PC-9 (cell line): ENCODE results near the gene NR5A1. TPM values are rescaled to one million over a fixed set of nuclear protein-coding genes. Genes with fewer than 3 reads are reported as not detected.

Experiments used
- BruUV-seq: library from RNA; stranded (reverse); fragments of 400-500 nt; replicated peaks from 2 replicates; lab custom pipeline; 2021; lab: Mats Ljungman, UMichigan
- CTCF ChIA-PET: fragments of 300-600 bp; sonication (Branson Sonifier 250); formaldehyde crosslinking; loops from one replicate; lab custom pipeline; 2022; ENCODE audit warnings: antibody characterized with exemption; lab: Charles Lee
- POLR2A ChIA-PET: fragments of 300-600 bp; sonication (Branson Sonifier 250); formaldehyde crosslinking; loops from one replicate; lab custom pipeline; 2022; ENCODE audit warnings: antibody characterized with exemption; ENCODE audit not compliant: unreplicated experiment; lab: Charles Lee
- DNase-seq, 2 experiments: peaks; one replicate each; pipeline versions ENCODE4 v3.0.0 to v3.0.0-alpha.2; 2015 to 2022; ENCODE audit warnings: mixed read lengths in 1 of 2
- H2AFZ ChIP-seq: fragments of 200-600 bp; sonication (generic); 2 replicates; pipeline ENCODE4 v1.8.1; 2017; ENCODE audit warnings: antibody characterized with exemption
- H3F3A ChIP-seq: fragments of 200-600 bp; sonication (generic); 2 replicates; pipeline ENCODE4 v1.8.1; 2017; ENCODE audit warnings: antibody characterized with exemption, mild to moderate bottlenecking, low read depth; ENCODE audit not compliant: insufficient read depth
- H3K27ac ChIP-seq: fragments of 200-600 bp; sonication (generic); 2 replicates; pipeline ENCODE4 v1.6.1; 2016; ENCODE audit warnings: mixed run types
- H3K27me3 ChIP-seq: fragments of 200-600 bp; sonication (generic); 2 replicates; pipeline ENCODE4 v1.6.1; 2016; ENCODE audit warnings: low read depth, mixed run types; ENCODE audit not compliant: insufficient read depth
- H3K36me3 ChIP-seq: fragments of 200-600 bp; sonication (generic); 2 replicates; pipeline ENCODE4 v1.6.1; 2016; ENCODE audit warnings: low read depth, mixed run types
- H3K4me1 ChIP-seq: fragments of 200-600 bp; sonication (generic); replicated peaks from 2 replicates; pipeline ENCODE4 v1.6.1; 2016; ENCODE audit warnings: mixed run types; ENCODE audit not compliant: insufficient read depth
- H3K4me2 ChIP-seq: fragments of 200-600 bp; sonication (generic); 2 replicates; pipeline ENCODE4 v1.6.1; 2017; ENCODE audit warnings: mixed run types
- H3K4me3 ChIP-seq: fragments of 200-600 bp; sonication (generic); 2 replicates; pipeline ENCODE4 v1.6.1; 2016; ENCODE audit warnings: mixed run types
- H3K79me2 ChIP-seq: fragments of 200-600 bp; sonication (generic); 2 replicates; pipeline ENCODE4 v1.6.1; 2017; ENCODE audit warnings: low read depth, mixed run types
- H3K9me2 ChIP-seq: fragments of 200-600 bp; sonication (generic); 2 replicates; pipeline ENCODE4 v1.8.1; 2017; ENCODE audit warnings: mild to moderate bottlenecking; ENCODE audit not compliant: insufficient read depth
- H3K9me3 ChIP-seq: fragments of 200-600 bp; sonication (generic); 2 replicates; pipeline ENCODE4 v1.8.1; 2016; ENCODE audit warnings: low read depth; ENCODE audit not compliant: insufficient read depth
- H4K20me1 ChIP-seq: fragments of 200-600 bp; sonication (generic); 2 replicates; pipeline ENCODE4 v1.8.1; 2017; ENCODE audit not compliant: insufficient read depth
- CTCF ChIP-seq: fragments of 200-600 bp; sonication (generic); conservative IDR thresholded peaks from 2 replicates; pipeline ENCODE4 v1.6.1; 2017; ENCODE audit warnings: mixed run types, antibody characterized with exemption, mild to moderate bottlenecking, moderate library complexity
- EZH2 ChIP-seq: fragments of 200-600 bp; sonication (generic); IDR thresholded peaks from 2 replicates; pipeline ENCODE4 v1.8.0; 2017; ENCODE audit warnings: antibody characterized with exemption, low read depth
- intact Hi-C: fragments of 100-400 bp; cut with micrococcal nuclease; formaldehyde crosslinking; loops from one replicate; pipeline ENCODE4 v1.10.0; 2022; ENCODE audit not compliant: unreplicated experiment
- total RNA-seq: library from RNA; stranded (reverse); gene quantifications from 2 replicates; pipeline ENCODE4 v1.2.3, GENCODE V29; 2021

The NR5A1 gene
- total RNA-seq, 1 experiment from 2014 or later: 0.15 TPM

- Histone ChIP-seq H3K9me2 (no peaks in the 10 kb centered on the region), H3K27me3 (no peaks in the 10 kb centered on the region), H3K79me2 (no peaks in the 10 kb centered on the region), H3K36me3 (no peaks in the 10 kb centered on the region), H3K4me1 (peaks cover 21% of the 10 kb centered on the region), H3K9me3 (no peaks in the 10 kb centered on the region), H3K4me3 (no peak overlapping the region), H3K4me2 (no peak overlapping the region), H2AFZ (no peak overlapping the region), H3K27ac (no peak overlapping the region), H4K20me1 (no peaks in the 10 kb centered on the region), H3F3A (peaks cover 11% of the 10 kb centered on the region; the same call in 1 of the 2 replicates)
- ChIA-PET CTCF (no interaction called here), POLR2A (no interaction called here)
- TF ChIP-seq CTCF (no peak), EZH2 (no peak)
- intact Hi-C loops: no loop called here
- no peak for DNase-seq
- no TSS peak for BruUV-seq
Measured at GRCh38 chr9:124449381-124450151, 57.6 kb downstream of the NR5A1 start.

- H3K27ac ChIP-seq: no peak overlapping the region
- no peaks in the 10 kb centered on the region for H3K9me2 ChIP-seq
- peaks cover 21% of the 10 kb centered on the region for H3K4me1 ChIP-seq
- H4K20me1 ChIP-seq: no peaks in the 10 kb centered on the region
- TF ChIP-seq EZH2 (no peak), CTCF (no peak)
- intact Hi-C loops: no loop called here
- H3K4me2 ChIP-seq: no peak overlapping the region
- H3K4me3 ChIP-seq: no peak overlapping the region
- no peaks in the 10 kb centered on the region for H3K79me2 ChIP-seq
- H3K9me3 ChIP-seq: no peaks in the 10 kb centered on the region
- no peaks in the 10 kb centered on the region for H3K27me3 ChIP-seq
- peaks cover 11% of the 10 kb centered on the region; the same call in 1 of the 2 replicates for H3F3A ChIP-seq
- DNase-seq: no peak
- H3K36me3 ChIP-seq: no peaks in the 10 kb centered on the region
- ChIA-PET CTCF (no interaction called here), POLR2A (no interaction called here)
- BruUV-seq: no TSS peak
- H2AFZ ChIP-seq: no peak overlapping the region
Measured at GRCh38 chr9:124448019-124448418, 59.2 kb downstream of the NR5A1 start.

- 0 out of 2 replicates have a peak, but pooled peaks have one; percentile 5 for TF ChIP-seq CTCF
- TF ChIP-seq EZH2: no peak
- no peaks in the 10 kb centered on the region for H3K36me3 ChIP-seq
- H3K4me2 ChIP-seq: no peak overlapping the region
- H3K79me2 ChIP-seq: no peaks in the 10 kb centered on the region
- peaks cover 11% of the 10 kb centered on the region; the same call in 1 of the 2 replicates for H3F3A ChIP-seq
- BruUV-seq: no TSS peak
- H3K27ac ChIP-seq: no peak overlapping the region
- H4K20me1 ChIP-seq: no peaks in the 10 kb centered on the region
- no peak for DNase-seq
- ChIA-PET CTCF (no interaction called here), POLR2A (no interaction called here)
- no peak overlapping the region for H3K4me3 ChIP-seq
- peaks cover 21% of the 10 kb centered on the region for H3K4me1 ChIP-seq
- H3K27me3 ChIP-seq: no peaks in the 10 kb centered on the region
- H3K9me3 ChIP-seq: no peaks in the 10 kb centered on the region
- H3K9me2 ChIP-seq: no peaks in the 10 kb centered on the region
- intact Hi-C loops: no loop called here
- no peak overlapping the region for H2AFZ ChIP-seq
Measured at GRCh38 chr9:124447297-124447661, 59.9 kb downstream of the NR5A1 start.
